ENCODE data around the gene NOP53.

GRCh38 chr19:47704024-47704423 is 41.3 kb upstream of the NOP53 start:
- TF ChIP-seq NR1H2 (CRISPR knock-in tag; IDR thresholded peaks at IDR 0.05) (no peak), ELF4 (CRISPR knock-in tag; IDR thresholded peaks at IDR 0.05; ENCODE audit: low read depth) (no peak), NR2C2 (CRISPR knock-in tag; IDR thresholded peaks at IDR 0.05) (no peak), CTCF (IDR thresholded peaks at IDR 0.05) (no peak), USF2 (CRISPR knock-in tag; IDR thresholded peaks at IDR 0.05) (no peak), SP1 (CRISPR knock-in tag; conservative IDR thresholded peaks at IDR 0.05) (no peak), ATF3 (CRISPR knock-in tag; conservative IDR thresholded peaks at IDR 0.05) (no peak)

All from WTC11 (cell line).